ENCODE data around the gene SPSB1. TPM values are rescaled to one million over a fixed set of nuclear protein-coding genes. Genes with fewer than 3 reads are reported as not detected.

Gene SPSB1
- polyA plus RNA-seq, 1 donor (not counting 4 experiments of a cell fraction or from before 2014, with no cell fraction given): 19.8 TPM

GRCh38 chr1:9295884-9296283, 3.2 kb downstream of the SPSB1 start:
- Histone ChIP-seq H3K9me1 (ENCODE audit: control insufficient read depth, extremely low read depth, insufficient read depth, low read length) (peaks cover 3% of the 10 kb centered on the region), H4K20me1 (ENCODE audit: control insufficient read depth, extremely low read depth, insufficient read depth, low read length) (no peaks in the 10 kb centered on the region), H3K36me3 (ENCODE audit: control insufficient read depth in 2 of 2, extremely low read depth in 1 of 2, insufficient read depth in 2 of 2, low read length in 2 of 2) (peaks cover 8 to 14% of the 10 kb centered on the region in 2 experiments), H2AFZ (ENCODE audit: control insufficient read depth, low read length) (no peak overlapping the region), H3K4me1 (ENCODE audit: control insufficient read depth, extremely low read depth, insufficient read depth, low read length) (peaks cover 35% of the 10 kb centered on the region), H3K4me3 (ENCODE audit: control insufficient read depth in 2 of 3, extremely low read depth in 1 of 3, insufficient read depth in 2 of 3, low read depth in 1 of 3, low read length in 3 of 3) (no peak overlapping the region), H3K4me2 (ENCODE audit: control insufficient read depth, extremely low read depth, insufficient read depth, low read depth, low read length) (no peak overlapping the region), H3K9ac (ENCODE audit: control insufficient read depth, extremely low read depth, insufficient read depth, low read length) (peak overlapping the region; percentile 96), H3K79me2 (ENCODE audit: control insufficient read depth, insufficient read depth, low read length) (peaks cover 58% of the 10 kb centered on the region), H3K27me3 (ENCODE audit: control insufficient read depth, extremely low read depth, insufficient read depth, low read length) (no peaks in the 10 kb centered on the region), H3K9me3 (ENCODE audit: control insufficient read depth, low read depth, low read length) (no peaks in the 10 kb centered on the region), H3K27ac (ENCODE audit: control insufficient read depth, insufficient read depth, low read length) (peak overlapping the region; percentile 87)
- TF ChIP-seq, protein P1, sequence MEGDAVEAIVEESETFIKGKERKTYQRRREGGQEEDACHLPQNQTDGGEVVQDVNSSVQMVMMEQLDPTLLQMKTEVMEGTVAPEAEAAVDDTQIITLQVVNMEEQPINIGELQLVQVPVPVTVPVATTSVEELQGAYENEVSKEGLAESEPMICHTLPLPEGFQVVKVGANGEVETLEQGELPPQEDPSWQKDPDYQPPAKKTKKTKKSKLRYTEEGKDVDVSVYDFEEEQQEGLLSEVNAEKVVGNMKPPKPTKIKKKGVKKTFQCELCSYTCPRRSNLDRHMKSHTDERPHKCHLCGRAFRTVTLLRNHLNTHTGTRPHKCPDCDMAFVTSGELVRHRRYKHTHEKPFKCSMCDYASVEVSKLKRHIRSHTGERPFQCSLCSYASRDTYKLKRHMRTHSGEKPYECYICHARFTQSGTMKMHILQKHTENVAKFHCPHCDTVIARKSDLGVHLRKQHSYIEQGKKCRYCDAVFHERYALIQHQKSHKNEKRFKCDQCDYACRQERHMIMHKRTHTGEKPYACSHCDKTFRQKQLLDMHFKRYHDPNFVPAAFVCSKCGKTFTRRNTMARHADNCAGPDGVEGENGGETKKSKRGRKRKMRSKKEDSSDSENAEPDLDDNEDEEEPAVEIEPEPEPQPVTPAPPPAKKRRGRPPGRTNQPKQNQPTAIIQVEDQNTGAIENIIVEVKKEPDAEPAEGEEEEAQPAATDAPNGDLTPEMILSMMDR (optimal IDR thresholded peaks at IDR 0.05 in 1 of 3, IDR thresholded peaks at IDR 0.05 in 1 of 3, conservative IDR thresholded peaks at IDR 0.05 in 1 of 3; ENCODE audit: extremely low read depth in 1 of 3, insufficient read depth in 2 of 3, low read length in 3 of 3): no peak
- TF ChIP-seq EZH2 (IDR thresholded peaks at IDR 0.05; ENCODE audit: low read length): no peak
- DNase-seq (ENCODE audit: low read depth, low spot score) (no peak), FAIRE-seq (no peak)
- dilution Hi-C loops (cut with MboI; ENCODE audit: extremely low pct_ligation_motif_present, low sequenced_read_pairs): no loop called here

DNA sequence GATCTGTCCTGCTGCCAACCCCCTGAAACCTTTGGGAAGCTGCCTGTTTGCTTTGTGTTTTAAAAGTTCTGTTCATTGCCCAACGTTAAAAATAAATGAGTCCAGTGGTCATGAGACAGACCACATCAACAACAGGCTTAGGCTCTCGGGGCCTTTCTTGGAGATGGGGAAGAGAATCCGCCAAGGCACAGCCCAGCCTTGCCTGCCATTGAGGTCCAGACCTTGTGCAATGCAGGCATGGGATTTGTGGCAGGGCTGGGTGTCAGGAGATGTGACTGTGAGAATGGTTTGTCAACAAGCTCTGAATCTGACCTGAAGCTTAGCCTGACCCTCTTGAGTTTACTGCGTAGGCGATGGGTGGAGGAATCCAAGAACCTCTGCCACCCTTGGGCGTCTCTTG, 4.2 kb downstream of the SPSB1 start:
- Histone ChIP-seq H3K4me1 (ENCODE audit: control insufficient read depth, extremely low read depth, insufficient read depth, low read length) (peaks cover 41% of the 10 kb centered on the region), H3K79me2 (ENCODE audit: control insufficient read depth, insufficient read depth, low read length) (peaks cover 67% of the 10 kb centered on the region), H3K9ac (ENCODE audit: control insufficient read depth, extremely low read depth, insufficient read depth, low read length) (no peak overlapping the region), H4K20me1 (ENCODE audit: control insufficient read depth, extremely low read depth, insufficient read depth, low read length) (no peaks in the 10 kb centered on the region), H3K9me1 (ENCODE audit: control insufficient read depth, extremely low read depth, insufficient read depth, low read length) (peaks cover 3% of the 10 kb centered on the region), H3K36me3 (ENCODE audit: control insufficient read depth in 2 of 2, extremely low read depth in 1 of 2, insufficient read depth in 2 of 2, low read length in 2 of 2) (peaks cover 10 to 16% of the 10 kb centered on the region in 2 experiments), H3K27ac (ENCODE audit: control insufficient read depth, insufficient read depth, low read length) (no peak overlapping the region), H3K27me3 (ENCODE audit: control insufficient read depth, extremely low read depth, insufficient read depth, low read length) (no peaks in the 10 kb centered on the region), H3K9me3 (ENCODE audit: control insufficient read depth, low read depth, low read length) (no peaks in the 10 kb centered on the region), H2AFZ (ENCODE audit: control insufficient read depth, low read length) (no peak overlapping the region), H3K4me3 (ENCODE audit: control insufficient read depth in 2 of 3, extremely low read depth in 1 of 3, insufficient read depth in 2 of 3, low read depth in 1 of 3, low read length in 3 of 3) (no peak overlapping the region), H3K4me2 (ENCODE audit: control insufficient read depth, extremely low read depth, insufficient read depth, low read depth, low read length) (no peak overlapping the region)
- TF ChIP-seq EZH2 (IDR thresholded peaks at IDR 0.05; ENCODE audit: low read length): no peak
- TF ChIP-seq, protein P1 (optimal IDR thresholded peaks at IDR 0.05 in 1 of 3, IDR thresholded peaks at IDR 0.05 in 1 of 3, conservative IDR thresholded peaks at IDR 0.05 in 1 of 3; ENCODE audit: extremely low read depth in 1 of 3, insufficient read depth in 2 of 3, low read length in 3 of 3): no peak
- DNase-seq (ENCODE audit: low read depth, low spot score) (no peak), FAIRE-seq (no peak)
- dilution Hi-C loops (cut with MboI; ENCODE audit: extremely low pct_ligation_motif_present, low sequenced_read_pairs): no loop called here

Data from keratinocyte (primary cell).